ENCODE measurements around the gene BEAN1. TPM values are rescaled to one million over a fixed set of nuclear protein-coding genes. Genes with fewer than 3 reads are reported as not detected.

BEAN1 gene
- total and polyA plus RNA-seq, 12 donors = 0.11 to 0.54 (median 0.18) TPM; not detected in 2

GRCh38 chr16:66402166-66402565, 24.9 kb upstream of the BEAN1 start:
- peaks cover 0 to 5% of the 10 kb centered on the region in 2 donors for H3K4me1 ChIP-seq (replicated peaks in 1 of 2)
- H3K9me3 ChIP-seq (replicated peaks in 1 of 3) = no peaks in the 10 kb centered on the region
- H3K27ac ChIP-seq = no peak overlapping the region
- DNase-seq = no peak
- no peaks in the 10 kb centered on the region for H3K27me3 ChIP-seq
- TF ChIP-seq POLR2A (IDR thresholded peaks at IDR 0.05) (no peak), CTCF (IDR thresholded peaks at IDR 0.05) (no peak)
- intact Hi-C loops (cut with DNase I) = loop anchor here (10.0 kb wide), 2 partner anchors 203 to 463 kb away; partner anchors contain the start of gene CMTM3 (in 1 of the 2)
- H3K36me3 ChIP-seq (replicated peaks in 1 of 2) = no peaks in the 10 kb centered on the region
- no peak overlapping the region for H3K4me3 ChIP-seq
- WGBS, 4 donors = 60 to 86% (median 82%) methylated on average over 1 to 12 of the region's 12 CpGs

GRCh38 chr16:66402591-66403230, 24.4 kb upstream of the BEAN1 start:
- H3K27ac ChIP-seq = no peak overlapping the region
- 80 to 86% (median 83%) methylated on average over 20 to 61 of the region's 61 CpGs for WGBS, 4 donors
- H3K36me3 ChIP-seq (replicated peaks in 1 of 2) = no peaks in the 10 kb centered on the region
- H3K4me1 ChIP-seq (replicated peaks in 1 of 2) = peaks cover 0 to 9% of the 10 kb centered on the region in 2 donors
- intact Hi-C loops (cut with DNase I) = loop anchor here (10.0 kb wide), 2 partner anchors 202 to 462 kb away; partner anchors contain the start of gene CMTM3 (in 1 of the 2)
- no peaks in the 10 kb centered on the region for H3K27me3 ChIP-seq
- H3K4me3 ChIP-seq = no peak overlapping the region
- DNase-seq = no peak
- H3K9me3 ChIP-seq (replicated peaks in 1 of 3) = no peaks in the 10 kb centered on the region
- TF ChIP-seq POLR2A (IDR thresholded peaks at IDR 0.05) (no peak), CTCF (IDR thresholded peaks at IDR 0.05) (no peak)

- TF ChIP-seq POLR2A (IDR thresholded peaks at IDR 0.05) = no peak
- TF ChIP-seq CTCF (IDR thresholded peaks at IDR 0.05) = no peak
- no peak overlapping the region for H3K27ac ChIP-seq
Measured at GRCh38 chr16:66403531-66404145, 23.5 kb upstream of the BEAN1 start.

GRCh38 chr16:66405057-66405783, 21.9 kb upstream of the BEAN1 start:
- Histone ChIP-seq H3K4me3 (no peak overlapping the region), H3K27ac (no peak overlapping the region), H3K36me3 (replicated peaks in 1 of 2) (no peaks in the 10 kb centered on the region), H3K4me1 (replicated peaks in 1 of 2) (peaks cover 3 to 17% of the 10 kb centered on the region in 2 donors), H3K27me3 (no peaks in the 10 kb centered on the region), H3K9me3 (replicated peaks in 1 of 3) (no peaks in the 10 kb centered on the region)
- WGBS, 4 donors = 61 to 89% (median 71%) methylated on average over 2 of the region's 2 CpGs
- peak in 1 of 7 donors; percentile 10 for DNase-seq
- TF ChIP-seq POLR2A (IDR thresholded peaks at IDR 0.05) (no peak), CTCF (IDR thresholded peaks at IDR 0.05) (no peak)
- intact Hi-C loops (cut with DNase I) = loop anchor here (5.0 to 10.0 kb wide), 4 partner anchors 77 to 460 kb away; partner anchors contain the start of gene CMTM3 (in 2 of the 2)

More at GRCh38 chr16:66403531-66404145, 23.5 kb upstream of the BEAN1 start:
- intact Hi-C loops (cut with DNase I) = loop anchor here (10.0 kb wide), 2 partner anchors 201 to 461 kb away; partner anchors contain the start of gene CMTM3 (in 1 of the 2)
- no peaks in the 10 kb centered on the region for H3K36me3 ChIP-seq (replicated peaks in 1 of 2)
- peaks cover 3 to 10% of the 10 kb centered on the region in 2 donors for H3K4me1 ChIP-seq (replicated peaks in 1 of 2)
- WGBS, 4 donors = 67 to 70% (median 68%) methylated on average over 2 to 5 of the region's 5 CpGs
- no peaks in the 10 kb centered on the region for H3K27me3 ChIP-seq
- peak in 1 of 7 donors; percentile 39 for DNase-seq
- no peaks in the 10 kb centered on the region for H3K9me3 ChIP-seq (replicated peaks in 1 of 3)
- H3K4me3 ChIP-seq = no peak overlapping the region

Data from adrenal gland (tissue), 12 donors.